Measurements from ENCODE around the gene GABBR1.

The GABBR1 gene

DNA sequence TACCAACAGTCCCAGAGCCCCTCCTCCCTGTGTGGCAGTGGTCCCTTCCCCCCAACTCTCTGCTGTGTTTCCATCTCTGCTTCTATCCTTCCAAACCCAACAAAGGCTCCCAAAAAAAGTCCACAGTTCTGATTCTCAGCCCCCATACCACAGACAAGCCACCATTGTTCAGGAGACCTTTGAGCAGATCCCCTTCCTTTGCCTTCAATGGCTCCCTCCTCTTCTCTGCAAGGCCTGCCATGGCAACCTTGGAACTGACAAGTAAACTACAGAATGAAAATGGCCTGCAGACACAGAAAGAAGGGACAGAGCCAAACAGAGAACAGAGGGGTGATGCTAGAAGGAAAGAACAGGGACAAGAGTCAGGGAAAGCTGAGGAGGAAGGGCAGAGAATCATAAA lies 24.9 kb downstream of the GABBR1 start:
- in situ Hi-C loops (cut with HindIII; ENCODE audit: low sequenced_read_pairs): no loop called here
- no peak for DNase-seq (ENCODE audit: low read depth, low spot score)
- H3K4me3 ChIP-seq (ENCODE audit: low read depth, low read length): no peak overlapping the region
- TF ChIP-seq, protein P1, sequence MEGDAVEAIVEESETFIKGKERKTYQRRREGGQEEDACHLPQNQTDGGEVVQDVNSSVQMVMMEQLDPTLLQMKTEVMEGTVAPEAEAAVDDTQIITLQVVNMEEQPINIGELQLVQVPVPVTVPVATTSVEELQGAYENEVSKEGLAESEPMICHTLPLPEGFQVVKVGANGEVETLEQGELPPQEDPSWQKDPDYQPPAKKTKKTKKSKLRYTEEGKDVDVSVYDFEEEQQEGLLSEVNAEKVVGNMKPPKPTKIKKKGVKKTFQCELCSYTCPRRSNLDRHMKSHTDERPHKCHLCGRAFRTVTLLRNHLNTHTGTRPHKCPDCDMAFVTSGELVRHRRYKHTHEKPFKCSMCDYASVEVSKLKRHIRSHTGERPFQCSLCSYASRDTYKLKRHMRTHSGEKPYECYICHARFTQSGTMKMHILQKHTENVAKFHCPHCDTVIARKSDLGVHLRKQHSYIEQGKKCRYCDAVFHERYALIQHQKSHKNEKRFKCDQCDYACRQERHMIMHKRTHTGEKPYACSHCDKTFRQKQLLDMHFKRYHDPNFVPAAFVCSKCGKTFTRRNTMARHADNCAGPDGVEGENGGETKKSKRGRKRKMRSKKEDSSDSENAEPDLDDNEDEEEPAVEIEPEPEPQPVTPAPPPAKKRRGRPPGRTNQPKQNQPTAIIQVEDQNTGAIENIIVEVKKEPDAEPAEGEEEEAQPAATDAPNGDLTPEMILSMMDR (IDR thresholded peaks at IDR 0.05; ENCODE audit: low read depth, low read length): no peak

DNA sequence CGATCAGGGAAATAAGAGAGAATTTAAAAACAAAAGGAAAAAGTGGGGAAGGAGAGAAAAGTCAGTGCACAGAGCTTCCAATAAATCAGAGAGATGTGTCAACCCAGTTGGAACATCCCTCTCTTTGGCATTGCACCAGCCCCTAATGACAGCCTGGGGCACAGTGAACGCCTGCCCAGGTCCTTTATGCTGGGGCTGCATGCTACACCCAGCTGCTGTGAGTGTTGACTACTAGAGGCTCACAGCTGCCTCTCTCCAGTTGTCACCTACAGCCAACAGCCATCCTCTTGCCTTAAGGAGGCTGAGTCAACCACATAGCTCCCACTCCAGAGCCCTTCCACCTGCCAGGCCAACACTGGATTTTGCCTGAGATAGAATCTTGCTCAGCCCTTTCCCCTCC lies 29.1 kb downstream of the GABBR1 start:
- no peak for DNase-seq (ENCODE audit: low read depth, low spot score)
- in situ Hi-C loops (cut with HindIII; ENCODE audit: low sequenced_read_pairs): no loop called here
- H3K4me3 ChIP-seq (ENCODE audit: low read depth, low read length): no peak overlapping the region
- TF ChIP-seq, protein P1 (IDR thresholded peaks at IDR 0.05; ENCODE audit: low read depth, low read length): no peak

DNA sequence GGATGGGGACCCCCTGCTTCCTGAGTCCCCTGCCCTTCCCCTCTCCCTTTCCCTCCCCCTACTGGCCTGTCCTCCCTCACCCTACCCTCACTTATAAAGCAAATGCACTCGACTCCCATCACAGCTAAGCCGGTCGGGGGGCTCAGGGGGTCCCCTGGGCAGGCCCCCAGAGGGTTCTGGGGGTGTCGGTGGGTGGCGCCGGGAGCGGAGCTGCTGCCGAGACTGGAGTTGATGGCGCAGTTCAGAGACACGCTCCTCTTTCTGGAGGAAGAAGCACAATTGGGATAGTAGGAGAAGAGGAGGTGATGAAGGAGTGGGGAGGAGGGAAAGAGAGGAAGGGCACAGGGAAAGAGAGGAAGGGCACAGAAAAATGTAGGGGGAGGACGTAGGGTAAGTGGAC lies 29.5 kb downstream of the GABBR1 start:
- H3K4me3 ChIP-seq (ENCODE audit: low read depth, low read length): no peak overlapping the region
- DNase-seq (ENCODE audit: low read depth, low spot score): no peak
- in situ Hi-C loops (cut with HindIII; ENCODE audit: low sequenced_read_pairs): no loop called here
- TF ChIP-seq, protein P1 (IDR thresholded peaks at IDR 0.05; ENCODE audit: low read depth, low read length): no peak

DNA sequence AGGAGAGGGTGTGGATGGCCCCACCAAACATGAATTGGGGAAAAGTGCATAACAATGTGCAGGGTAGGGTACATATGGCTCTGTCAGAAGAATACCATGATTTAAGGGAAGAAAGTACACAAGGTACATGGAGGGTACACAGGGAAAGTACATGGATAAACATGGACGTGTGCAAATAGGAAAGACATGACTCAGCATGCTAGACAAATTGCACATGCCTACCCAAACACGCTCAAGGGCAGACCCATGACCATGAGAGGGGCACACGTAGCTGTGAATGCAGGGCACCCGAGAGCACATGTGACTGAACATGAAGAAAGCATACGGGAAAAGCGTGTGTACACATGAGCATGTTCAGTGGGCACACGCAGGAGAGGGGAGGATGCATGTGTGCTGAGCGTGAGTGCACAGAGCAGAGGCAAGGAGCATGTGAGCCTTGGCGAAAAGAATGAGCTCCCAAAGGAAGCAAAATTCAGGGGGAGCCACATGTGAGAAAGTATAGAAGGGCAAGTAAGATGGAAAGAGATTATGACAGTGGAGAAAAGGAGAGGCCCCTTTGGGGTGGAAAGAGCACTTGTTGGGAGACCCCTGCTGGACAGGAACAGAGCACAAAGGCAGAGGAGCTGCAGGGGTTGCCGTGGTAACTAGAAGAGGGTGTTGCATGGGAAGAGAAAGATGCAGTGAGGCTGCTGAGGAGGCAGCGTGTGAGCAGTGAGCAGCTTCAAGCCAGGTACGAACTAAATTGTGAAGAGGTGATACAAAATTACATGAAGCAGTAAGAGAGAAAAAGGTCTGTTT lies 30.2 kb downstream of the GABBR1 start:
- no peak overlapping the region for H3K4me3 ChIP-seq (ENCODE audit: low read depth, low read length)
- in situ Hi-C loops (cut with HindIII; ENCODE audit: low sequenced_read_pairs): no loop called here
- TF ChIP-seq, protein P1 (IDR thresholded peaks at IDR 0.05; ENCODE audit: low read depth, low read length): peak; percentile 42
- DNase-seq (ENCODE audit: low read depth, low spot score): no peak

DNA sequence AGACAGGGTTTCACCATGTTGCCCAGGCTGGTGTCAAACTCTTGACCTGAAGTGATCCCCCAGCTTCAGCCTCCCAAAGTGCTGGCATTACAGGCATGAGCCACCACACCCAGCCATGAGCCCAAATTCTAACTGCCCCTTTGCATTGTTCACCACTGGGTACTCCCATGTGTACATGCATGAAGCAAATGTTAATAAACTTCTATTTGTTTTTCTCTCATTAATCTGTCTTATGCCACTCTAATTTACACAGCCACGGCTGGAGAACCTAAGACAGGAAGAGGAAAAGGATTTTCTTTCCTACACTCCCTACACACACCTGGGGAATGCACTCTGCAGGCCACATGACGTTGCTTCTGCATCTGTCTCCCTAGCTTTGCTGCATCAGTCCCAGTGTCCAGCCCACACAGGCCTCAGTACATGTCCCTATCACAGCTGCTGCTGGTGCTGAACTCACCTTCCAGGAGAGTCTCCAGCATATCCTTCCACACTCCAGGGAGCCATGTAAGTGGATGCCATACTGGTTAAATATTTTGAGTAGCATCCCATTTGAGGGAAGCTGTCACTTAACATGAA lies 34.7 kb downstream of the GABBR1 start:
- TF ChIP-seq, protein P1 (IDR thresholded peaks at IDR 0.05; ENCODE audit: low read depth, low read length): no peak
- DNase-seq (ENCODE audit: low read depth, low spot score): no peak
- in situ Hi-C loops (cut with HindIII; ENCODE audit: low sequenced_read_pairs): no loop called here
- no peak overlapping the region for H3K4me3 ChIP-seq (ENCODE audit: low read depth, low read length)

DNA sequence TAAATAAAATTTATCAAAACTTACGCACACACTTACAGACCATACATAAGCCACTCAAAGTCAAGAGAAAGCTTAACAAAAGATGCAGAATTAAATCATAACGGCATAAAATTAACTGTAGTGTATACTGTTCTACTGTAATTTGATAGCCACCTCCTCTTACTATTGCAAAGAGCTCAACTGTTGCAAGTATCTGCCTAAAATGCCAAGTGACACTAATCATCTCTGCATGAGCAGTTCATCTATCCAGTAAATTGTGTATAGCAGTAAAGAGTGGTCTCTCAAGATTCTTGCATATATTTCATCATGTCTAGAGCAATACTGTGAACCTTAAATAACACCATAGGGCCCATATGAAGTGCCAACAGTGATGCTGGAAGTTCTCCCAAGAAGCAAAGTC lies 35.8 kb downstream of the GABBR1 start:
- TF ChIP-seq, protein P1 (IDR thresholded peaks at IDR 0.05; ENCODE audit: low read depth, low read length): no peak
- in situ Hi-C loops (cut with HindIII; ENCODE audit: low sequenced_read_pairs): no loop called here
- no peak for DNase-seq (ENCODE audit: low read depth, low spot score)
- H3K4me3 ChIP-seq (ENCODE audit: low read depth, low read length): no peak overlapping the region

Data from astrocyte of the spinal cord (primary cell).